Endothelial cell of umbilical vein (primary cell): ENCODE measurements around the gene PIK3CG. TPM values are rescaled to one million over a fixed set of nuclear protein-coding genes. Genes with fewer than 3 reads are reported as not detected.

Source experiments
- BruUV-seq: library from RNA; stranded (reverse); fragments of 400-500 nt; replicated peaks from 2 replicates; lab custom pipeline; 2021; lab: Mats Ljungman, UMichigan
- CTCF ChIA-PET: fragments of 300-600, 350-600 bp; sonication (Branson Sonifier 250); formaldehyde crosslinking; loops from one replicate; lab custom pipeline; 2021; ENCODE audit warnings: antibody characterized with exemption, inconsistent platforms; lab: Charles Lee
- POLR2A ChIA-PET: fragments of 300-600, 350-600 bp; sonication (Branson Sonifier 250); formaldehyde crosslinking; loops from one replicate; lab custom pipeline; 2021; ENCODE audit warnings: antibody characterized with exemption, inconsistent platforms; lab: Charles Lee
- DNase-seq: peaks from one replicate; pipeline ENCODE4 v3.0.0-alpha.2; 2011; ENCODE audit warnings: low read depth, low spot score
- FAIRE-seq: peaks from 2 replicates; lab custom pipeline; 2011; peaks lifted over from hg19 to GRCh38; lab: Jason Lieb, UNC
- H2AFZ ChIP-seq: 2 replicates; pipeline ENCODE4 v1.6.0; 2012; ENCODE audit warnings: low read depth, low read length, control low read depth, inconsistent platforms
- H3K27ac ChIP-seq: 2 replicates; pipeline ENCODE4 v1.5.1; 2011; ENCODE audit warnings: low read depth, mild to moderate bottlenecking, control low read depth, low read length, moderate library complexity; ENCODE audit not compliant: insufficient read depth
- H3K27me3 ChIP-seq, 2 experiments: 2 replicates each; pipeline versions ENCODE4 v1.6.0 to v1.6.1; 2011; ENCODE audit warnings: low read length in 2 of 2, mixed read lengths in 1 of 2; ENCODE audit not compliant: control insufficient read depth in 2 of 2, insufficient read depth in 2 of 2
- H3K36me3 ChIP-seq, 2 experiments: 2 replicates in 1 of 2; 3 replicates in 1 of 2; pipeline ENCODE4 v1.5.1; 2011; ENCODE audit warnings: low read length in 2 of 2, mild to moderate bottlenecking in 1 of 2, moderate library complexity in 1 of 2; ENCODE audit not compliant: control insufficient read depth in 2 of 2, insufficient read depth in 2 of 2; ENCODE audit errors: extremely low read depth in 1 of 2
- H3K4me1 ChIP-seq: 3 replicates; pipeline ENCODE4 v1.5.1; 2011; ENCODE audit warnings: mild to moderate bottlenecking, low read length; ENCODE audit not compliant: control insufficient read depth, insufficient read depth; ENCODE audit errors: extremely low read depth
- H3K4me2 ChIP-seq: 2 replicates; pipeline ENCODE4 v1.6.1; 2011; ENCODE audit warnings: low read length, control low read depth, mixed read lengths; ENCODE audit not compliant: insufficient read depth
- H3K4me3 ChIP-seq, 3 experiments: fragments of 200-600 bp in 1 of 3; sonication (generic), shearing (Covaris generic) in 1 of 3; replicated peaks in 1 of 3; 2 replicates each; pipeline ENCODE4 v1.5.1; 2011 to 2016; ENCODE audit warnings: control low read depth in 3 of 3, low read length in 3 of 3, mild to moderate bottlenecking in 2 of 3, inconsistent platforms in 1 of 3, low read depth in 1 of 3, moderate library complexity in 1 of 3; ENCODE audit not compliant: insufficient read depth in 1 of 3
- H3K79me2 ChIP-seq: 2 replicates; pipeline ENCODE4 v1.6.0; 2012; ENCODE audit warnings: low read length, inconsistent platforms; ENCODE audit not compliant: control insufficient read depth, insufficient read depth
- H3K9ac ChIP-seq: replicated peaks from 2 replicates; pipeline ENCODE3; 2011; ENCODE audit warnings: low read length, control low read depth; ENCODE audit not compliant: insufficient read depth; ENCODE audit errors: extremely low read depth
- H3K9me1 ChIP-seq: replicated peaks from 3 replicates; pipeline ENCODE4 v1.6.0; 2011; ENCODE audit warnings: mild to moderate bottlenecking, low read length; ENCODE audit not compliant: control insufficient read depth, insufficient read depth; ENCODE audit errors: extremely low read depth
- H3K9me3 ChIP-seq: replicated peaks from 2 replicates; pipeline ENCODE4 v1.5.1; 2012; ENCODE audit warnings: low read length, inconsistent platforms; ENCODE audit not compliant: control insufficient read depth, insufficient read depth
- H4K20me1 ChIP-seq: replicated peaks from 2 replicates; pipeline ENCODE3; 2011; ENCODE audit warnings: mild to moderate bottlenecking, low read length; ENCODE audit not compliant: control insufficient read depth, insufficient read depth; ENCODE audit errors: extremely low read depth
- CTCF ChIP-seq, 2 donors: IDR thresholded peaks; 1 replicate in 1 of 2; 2 replicates in 1 of 2; pipeline ENCODE4 v1.5.1; 2011; ENCODE audit warnings: low read length in 2 of 2, mild to moderate bottlenecking in 2 of 2, moderate library complexity in 2 of 2, control low read depth in 1 of 2, inconsistent platforms in 1 of 2, low read depth in 1 of 2; ENCODE audit not compliant: insufficient read depth in 1 of 2; ENCODE audit errors: extremely low read depth in 1 of 2
- FOS ChIP-seq: IDR thresholded peaks from 2 replicates; pipeline ENCODE4 v1.6.1; 2011; ENCODE audit warnings: mild to moderate bottlenecking, low read length, moderate library complexity, borderline replicate concordance; ENCODE audit not compliant: insufficient read depth
- GATA2 ChIP-seq: IDR thresholded peaks from 2 replicates; pipeline ENCODE4 v1.7.0; 2011; ENCODE audit warnings: low read depth, mild to moderate bottlenecking, moderate library complexity, mixed read lengths, low read length; ENCODE audit not compliant: insufficient read length, insufficient read depth
- JUN ChIP-seq: IDR thresholded peaks from 2 replicates; pipeline ENCODE4 v1.6.1; 2011; ENCODE audit warnings: borderline replicate concordance, low read depth; ENCODE audit not compliant: insufficient read length, insufficient read depth
- MYC ChIP-seq: IDR thresholded peaks from one replicate; pipeline ENCODE4 v1.6.1; 2011; ENCODE audit warnings: mild to moderate bottlenecking, low read depth, low read length
- POLR2A ChIP-seq: IDR thresholded peaks from 2 replicates; pipeline ENCODE4 v1.6.1; 2012; ENCODE audit warnings: low read depth, mild to moderate bottlenecking, control low read depth, low read length
- POLR2AphosphoS5 ChIP-seq: IDR thresholded peaks from 2 replicates; pipeline ENCODE4 v1.6.1; 2012; ENCODE audit warnings: low read depth, mild to moderate bottlenecking, control low read depth, low read length, moderate library complexity; ENCODE audit not compliant: insufficient read depth
- dilution Hi-C: fragments of 300-500 bp; cut with MboI; formaldehyde crosslinking; loops from one replicate; pipeline ENCODE4 v1.15.0; 2019; ENCODE audit warnings: low sequenced_read_pairs; ENCODE audit not compliant: extremely low pct_ligation_motif_present
- intact Hi-C: fragments of 100-400 bp; cut with micrococcal nuclease; formaldehyde crosslinking; loops from one replicate; pipeline ENCODE4 v1.10.0; 2022
- polyA plus RNA-seq, 4 experiments: library from polyadenylated mRNA; depleted of rRNA in 3 of 4; stranded (reverse) in 3 of 4; unstranded in 1 of 4; fragments of >200 nt; gene quantifications; 2 replicates each; pipeline versions ENCODE4 v1.2.1 to v1.2.3, GENCODE V29; 2011 to 2012; ENCODE audit warnings: missing spikeins in 1 of 4
- total RNA-seq: library from RNA; stranded (reverse); gene quantifications from 2 replicates; pipeline ENCODE4 v1.2.3, GENCODE V29; 2021

PIK3CG gene
- total and polyA plus RNA-seq, 2 donors (not counting 3 experiments of a cell fraction or from before 2014, with no cell fraction given), result 1.2 to 6.2 TPM

- CTCF ChIA-PET, result no interaction called here
- H3K9me3 ChIP-seq, result no peaks in the 10 kb centered on the region
- no peak overlapping the region for H3K4me2 ChIP-seq
- BruUV-seq, result no TSS peak
- POLR2A ChIA-PET, result no interaction called here
- H3K4me1 ChIP-seq, result no peaks in the 10 kb centered on the region
- intact Hi-C loops, result no loop called here
- no peak overlapping the region for H3K4me3 ChIP-seq
- no peak overlapping the region for H2AFZ ChIP-seq
- no peaks in the 10 kb centered on the region for H3K36me3 ChIP-seq
- FAIRE-seq (no peak), DNase-seq (no peak)
- no peaks in the 10 kb centered on the region for H3K79me2 ChIP-seq
- no peaks in the 10 kb centered on the region for H3K27me3 ChIP-seq
- dilution Hi-C loops, result no loop called here
- H3K27ac ChIP-seq, result no peak overlapping the region
- no peak for TF ChIP-seq MYC
- no peak for TF ChIP-seq POLR2AphosphoS5
- no peak for TF ChIP-seq CTCF (IDR thresholded peaks at IDR 0.05; ENCODE audit: extremely low read depth in 1 of 2, insufficient read depth in 1 of 2, low read depth in 1 of 2, low read length in 2 of 2)
- TF ChIP-seq FOS, result no peak
- TF ChIP-seq POLR2A, result no peak
- no peak for TF ChIP-seq JUN
- TF ChIP-seq GATA2, result no peak
- no peaks in the 10 kb centered on the region for H3K9me1 ChIP-seq
- no peak overlapping the region for H3K9ac ChIP-seq
- H4K20me1 ChIP-seq, result no peaks in the 10 kb centered on the region
These were observed 49.0 kb downstream of the PIK3CG start for GRCh38 chr7:106914018-106914607.
